ENCODE data around the gene HDAC4.
A peak's percentile ranks its signal among the peaks of the same experiment; 100 is the strongest.

The HDAC4 gene

GRCh38 chr2:239211396-239212094, 189.3 kb downstream of the HDAC4 start:
- DNase-seq: no peak

- DNase-seq: no peak
These were observed 191.0 kb downstream of the HDAC4 start for GRCh38 chr2:239209783-239210182.

- no peak for DNase-seq
These were observed 192.2 kb downstream of the HDAC4 start for GRCh38 chr2:239208465-239209180.

- DNase-seq: no peak
These were observed 194.0 kb downstream of the HDAC4 start for GRCh38 chr2:239206851-239207250.

GRCh38 chr2:239206042-239206441, 194.8 kb downstream of the HDAC4 start:
- DNase-seq: no peak

GRCh38 chr2:239204876-239205468, 195.8 kb downstream of the HDAC4 start:
- DNase-seq: no peak

- no peak for DNase-seq
These were observed 196.5 kb downstream of the HDAC4 start for GRCh38 chr2:239204136-239204875.

- DNase-seq: no peak
These were observed 197.2 kb downstream of the HDAC4 start for GRCh38 chr2:239203443-239204135.

- no peak for DNase-seq
These were observed 198.0 kb downstream of the HDAC4 start for GRCh38 chr2:239202836-239203235.

GRCh38 chr2:239202343-239202742, 198.5 kb downstream of the HDAC4 start:
- DNase-seq: no peak

GRCh38 chr2:239201884-239202283, 198.9 kb downstream of the HDAC4 start:
- no peak for DNase-seq

- peak in 8 of 56 donors; percentile 19 to 57 (median 44) for DNase-seq
These were observed 199.3 kb downstream of the HDAC4 start for GRCh38 chr2:239201531-239201876.

- DNase-seq: no peak
These were observed 199.9 kb downstream of the HDAC4 start for GRCh38 chr2:239200646-239201530.

GRCh38 chr2:239199041-239199768, 201.6 kb downstream of the HDAC4 start:
- peak in 16 of 56 donors; percentile 26 to 69 (median 48) for DNase-seq

- DNase-seq: no peak
These were observed 202.6 kb downstream of the HDAC4 start for GRCh38 chr2:239198221-239198620.

- DNase-seq: no peak
These were observed 203.7 kb downstream of the HDAC4 start for GRCh38 chr2:239197146-239197545.

- no peak for DNase-seq
These were observed 204.3 kb downstream of the HDAC4 start for GRCh38 chr2:239196474-239197021.

- no peak for DNase-seq
These were observed 204.8 kb downstream of the HDAC4 start for GRCh38 chr2:239195992-239196391.

GRCh38 chr2:239195318-239195871, 205.4 kb downstream of the HDAC4 start:
- peak in 42 of 56 donors; percentile 29 to 84 (median 60) for DNase-seq

All from nucleus accumbens (tissue), 56 donors.